SH-SY5Y (cell line): ENCODE results near the gene PACS2.

Experiments
- GATA2 ChIP-seq: IDR thresholded peaks from 2 replicates; pipeline ENCODE4 v1.6.1; 2011; ENCODE audit warnings: mild to moderate bottlenecking, low read depth, low read length
- GATA3 ChIP-seq: IDR thresholded peaks from 2 replicates; pipeline ENCODE4 v1.6.1; 2011; ENCODE audit warnings: low read depth, mild to moderate bottlenecking, low read length, moderate library complexity

The PACS2 gene

GRCh38 chr14:105331575-105332349 is 17.2 kb downstream of the PACS2 start:
- TF ChIP-seq GATA2 (no peak), GATA3 (no peak)

DNA sequence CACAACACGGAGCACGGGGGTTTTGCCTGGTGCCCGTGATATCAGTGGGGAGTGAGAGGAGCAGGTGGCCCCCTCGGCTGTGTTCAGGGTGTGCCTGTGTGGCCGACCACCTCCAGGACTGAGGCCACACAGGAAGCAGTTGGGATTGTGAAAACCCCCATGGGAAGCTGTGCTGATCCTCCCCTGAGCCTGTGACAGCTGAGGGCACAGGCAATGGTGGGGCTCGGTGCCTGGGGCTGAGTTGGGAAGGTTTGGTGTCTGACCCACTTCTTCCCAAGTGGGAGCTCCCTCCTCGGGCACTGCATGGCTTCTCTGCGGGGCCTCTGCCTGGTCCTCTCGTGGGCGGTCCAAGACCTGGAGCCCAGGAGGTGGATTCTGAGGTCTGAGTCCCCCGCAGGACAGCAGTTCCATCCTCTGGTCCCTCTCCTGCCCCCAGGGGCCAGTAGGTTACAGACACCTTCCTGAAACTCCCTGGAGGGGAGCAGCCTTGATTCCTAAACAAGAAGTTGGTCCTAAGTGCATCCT is 17.9 kb downstream of the PACS2 start:
- TF ChIP-seq GATA2: no peak
- no peak for TF ChIP-seq GATA3

DNA sequence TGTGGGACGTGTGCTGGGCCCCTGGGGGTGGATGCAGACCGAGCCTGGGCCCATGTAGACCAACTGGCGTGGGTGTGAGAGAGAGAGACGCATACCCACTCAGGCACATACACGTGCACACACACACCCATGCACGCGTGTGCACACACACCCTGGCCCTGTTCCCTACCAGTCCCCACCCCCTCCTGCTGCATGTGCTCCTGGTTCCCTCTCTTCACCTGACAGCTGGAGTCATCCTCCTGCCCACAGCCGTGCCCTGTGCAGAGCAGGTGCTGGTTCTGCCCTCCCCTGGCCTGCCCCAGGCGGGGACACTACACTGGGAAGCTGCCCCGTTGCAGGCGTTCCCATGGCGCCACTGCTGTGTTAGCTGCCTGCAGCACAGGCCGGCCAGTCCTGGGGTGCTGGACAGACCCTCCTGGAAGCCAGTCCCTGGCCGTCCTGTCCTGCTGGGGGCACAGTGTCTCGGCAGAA is 18.5 kb downstream of the PACS2 start:
- TF ChIP-seq GATA3 (no peak), GATA2 (no peak)

DNA sequence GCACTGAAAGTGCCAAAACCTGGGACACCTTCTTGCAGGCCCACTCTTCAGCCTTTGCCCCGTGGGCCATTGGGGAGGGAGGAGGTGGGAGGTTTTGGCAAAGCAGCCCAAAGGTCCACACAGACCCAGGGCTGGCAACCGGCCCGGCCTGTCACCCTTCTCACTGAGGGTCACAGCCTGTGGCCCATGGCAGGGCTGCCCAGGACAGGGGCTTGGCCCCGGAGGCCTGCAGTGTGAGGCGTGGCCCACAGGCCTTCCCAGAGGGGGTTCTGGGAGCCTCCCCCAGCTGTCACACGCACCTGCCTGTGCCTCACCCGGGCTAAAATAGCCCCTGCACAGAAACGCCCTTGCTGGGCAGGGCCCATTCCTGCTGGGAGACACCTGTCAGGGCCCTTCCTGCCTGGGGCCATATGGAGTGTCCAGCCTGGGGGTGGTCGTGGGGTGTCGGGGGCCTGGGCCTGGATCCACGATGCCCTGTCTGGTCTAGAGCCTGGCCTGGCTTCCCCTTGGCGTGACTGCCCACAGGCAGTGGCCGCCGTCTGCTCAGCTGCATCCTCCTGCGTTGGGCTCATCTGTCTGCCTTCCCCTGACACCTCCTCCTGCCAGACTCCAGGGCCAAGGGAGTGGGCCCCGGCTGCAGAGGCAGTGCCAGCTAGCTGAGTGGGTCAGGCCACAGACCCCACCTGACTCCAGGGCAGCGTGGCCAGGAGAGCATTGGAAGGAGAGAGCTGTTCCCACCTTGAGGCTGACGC is 19.2 kb downstream of the PACS2 start:
- TF ChIP-seq GATA2 (no peak), GATA3 (no peak)

GRCh38 chr14:105334383-105335230 is 20.1 kb downstream of the PACS2 start:
- TF ChIP-seq GATA3: no peak

DNA sequence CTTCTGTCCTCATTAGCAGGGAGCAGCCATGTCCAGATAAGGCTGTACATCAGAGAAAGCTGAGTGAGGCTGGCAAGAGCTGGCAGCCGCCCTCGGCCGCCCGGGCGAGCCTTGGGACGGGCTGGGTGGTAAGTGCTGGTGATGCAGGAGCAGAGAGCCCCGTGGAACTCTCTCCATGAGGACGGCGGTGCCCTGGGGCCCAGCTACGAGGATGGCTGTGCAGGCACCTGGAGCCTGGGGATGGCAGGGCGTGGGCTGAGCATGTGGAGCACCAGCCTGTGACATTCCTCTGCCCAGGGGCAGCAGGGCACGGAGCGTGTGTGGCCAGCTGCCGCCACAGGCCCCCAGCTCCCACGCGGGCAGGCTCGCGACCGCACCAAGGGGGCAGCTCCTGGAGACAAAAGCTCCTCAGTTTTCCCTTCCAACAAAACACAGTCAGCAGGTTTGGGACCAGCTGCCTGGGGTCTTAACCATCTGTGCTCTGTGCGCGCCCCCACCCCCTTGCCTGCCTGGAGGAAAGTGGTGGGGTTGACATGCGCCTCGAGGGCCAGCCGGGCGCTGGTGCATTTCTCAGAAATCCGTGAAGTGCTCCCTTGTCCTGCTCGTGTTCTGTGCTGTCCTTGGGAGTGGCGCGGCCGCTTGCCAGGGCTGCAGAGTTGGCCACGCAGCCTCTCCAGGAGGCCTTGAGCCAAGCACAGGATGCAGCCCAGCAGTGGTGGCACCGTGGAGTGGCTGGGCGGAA is 21.4 kb downstream of the PACS2 start:
- TF ChIP-seq GATA2: no peak
- no peak for TF ChIP-seq GATA3

GRCh38 chr14:105336477-105337287 is 22.1 kb downstream of the PACS2 start:
- no peak for TF ChIP-seq GATA3
- TF ChIP-seq GATA2: no peak

DNA sequence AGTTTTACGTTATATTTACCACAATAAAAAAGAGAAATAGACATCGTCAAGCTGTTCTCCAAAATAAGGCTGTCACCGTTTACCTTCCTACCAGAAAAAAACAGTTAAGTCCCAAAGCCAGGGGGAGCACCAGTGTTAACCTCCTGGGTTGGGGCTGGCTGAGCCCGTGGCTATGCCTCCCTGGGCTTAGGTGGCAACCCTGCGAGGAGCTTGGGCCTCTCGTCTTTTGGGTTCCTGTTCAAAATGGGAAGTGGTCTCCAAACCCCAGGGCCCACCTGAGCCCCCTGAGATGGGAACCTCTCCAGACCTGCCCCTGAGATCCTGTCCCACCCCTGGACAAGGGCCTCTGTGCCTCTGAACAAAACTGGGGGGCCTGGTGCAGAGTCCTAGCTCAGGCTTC is 22.9 kb downstream of the PACS2 start:
- TF ChIP-seq GATA2 (no peak), GATA3 (no peak)

GRCh38 chr14:105337966-105338741 is 23.6 kb downstream of the PACS2 start:
- no peak for TF ChIP-seq GATA2
- no peak for TF ChIP-seq GATA3

DNA sequence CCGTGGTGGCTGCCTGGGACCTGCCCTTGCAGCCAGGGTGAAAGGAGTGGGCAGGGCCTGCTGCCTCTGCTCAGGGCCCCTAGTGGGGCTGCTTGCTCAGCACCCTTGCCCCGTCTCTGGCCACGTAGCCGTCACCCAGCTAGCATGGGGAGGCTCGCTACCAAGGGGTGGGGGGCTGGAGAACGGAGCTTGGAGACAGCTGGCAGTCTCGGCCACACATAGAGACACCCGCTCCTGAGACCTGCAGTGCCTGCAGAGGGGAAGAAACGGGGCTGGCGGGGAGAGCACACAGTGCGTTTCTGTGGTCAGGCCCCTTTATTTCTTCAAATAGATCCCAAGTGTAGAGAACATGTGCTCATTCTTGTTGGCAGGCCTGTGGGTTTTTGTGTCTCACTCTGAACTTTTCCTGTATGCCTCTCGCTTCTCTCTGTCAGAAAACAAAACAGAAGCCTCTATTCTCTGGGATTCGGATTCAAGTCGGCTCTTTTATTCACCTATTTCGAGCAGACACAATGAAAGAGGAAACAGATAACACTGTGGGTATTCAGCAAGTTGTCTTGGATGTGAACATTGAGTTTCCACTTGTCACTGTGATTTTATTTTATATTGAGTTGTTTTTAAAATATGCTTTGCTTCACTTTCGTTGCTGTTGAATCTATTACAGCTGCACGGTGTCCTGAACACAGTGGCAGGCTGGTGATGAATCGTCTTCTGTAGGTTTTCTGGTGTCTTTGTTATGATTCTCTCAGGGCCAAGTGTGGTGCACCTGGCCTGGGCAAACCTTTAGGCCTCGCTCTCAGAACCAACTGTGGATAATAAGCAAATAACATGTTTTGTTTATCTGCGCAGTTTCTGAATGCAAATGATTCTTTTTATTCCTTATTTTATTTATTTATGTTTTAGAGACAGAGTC is 26.5 kb downstream of the PACS2 start:
- TF ChIP-seq GATA2 (no peak), GATA3 (no peak)

DNA sequence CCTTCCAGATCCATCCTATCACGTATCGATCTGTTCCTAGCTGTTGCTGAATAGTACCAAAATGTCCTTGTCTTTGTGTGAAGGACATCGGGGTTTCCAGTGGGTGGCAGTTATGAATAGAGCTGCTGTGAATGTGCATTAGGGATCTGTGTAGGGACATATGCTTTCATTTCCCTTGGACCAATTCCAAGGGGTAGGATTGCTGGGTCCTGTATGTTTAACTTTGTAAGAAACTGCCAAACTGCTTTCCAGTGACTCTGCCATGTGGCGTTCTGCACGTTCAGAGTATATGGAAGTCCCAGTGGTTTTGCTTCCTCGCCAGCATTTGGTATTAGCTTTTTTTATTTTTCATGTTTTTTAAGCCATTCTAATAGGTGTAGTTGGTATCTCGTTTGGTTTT is 28.6 kb downstream of the PACS2 start:
- no peak for TF ChIP-seq GATA2
- TF ChIP-seq GATA3: no peak
